Heart left ventricle (tissue), 13 donors: ENCODE measurements around the gene CAPRIN1.

Experiments
- CTCF ChIP-seq, 12 donors: fragments of 200-600 bp; sonication (generic) in 4 of 12; IDR thresholded peaks; one replicate each; pipeline versions ENCODE4 v1.5.0 to v1.8.0; 2018 to 2022; ENCODE audit warnings: antibody characterized with exemption in 12 of 12, mild to moderate bottlenecking in 5 of 12
- POLR2A ChIP-seq, 2 donors: fragments of 450-650 bp; IDR thresholded peaks; one replicate each; pipeline ENCODE4 v1.6.1; 2017; ENCODE audit warnings: antibody characterized with exemption in 2 of 2, mild to moderate bottlenecking in 2 of 2, moderate library complexity in 2 of 2
- donor health status: ischemic (EF 13 %, LVEDD 7.1; RV severe dilation, severe dysfunction).
- donor health status: DM: no; HTN: yes; CAD: no.
- donor health status: DM: no; HTN: no; CAD: no.
- donor health status: ischemic (EF 25% LVEDD 6.9; RV normal size, moderate dysfunction).
- donor health status: ischemic (EF 25% LVEDD 5.7; RV mildly dilated, moderate dysfunction).
- donor health status: ischemic (EF 35%, LVEDD 5.7; RV mildly dilated, moderate dysfunction).
- donor health status: nonischemic (EF 11% LVEDD 7.7; RV severe dilation, severe dysfunction).
- donor health status: DM: yes; HTN: yes; CAD: no.
- donor health status: PGD.
- donor health status: ischemic (EF 29% LVEDD 5.4; RV normal size, mild dysfunction).
- donor health status: nonischemic (EF 23%, LVEDD 6.1; RV moderate dilation, normal function).

DNA sequence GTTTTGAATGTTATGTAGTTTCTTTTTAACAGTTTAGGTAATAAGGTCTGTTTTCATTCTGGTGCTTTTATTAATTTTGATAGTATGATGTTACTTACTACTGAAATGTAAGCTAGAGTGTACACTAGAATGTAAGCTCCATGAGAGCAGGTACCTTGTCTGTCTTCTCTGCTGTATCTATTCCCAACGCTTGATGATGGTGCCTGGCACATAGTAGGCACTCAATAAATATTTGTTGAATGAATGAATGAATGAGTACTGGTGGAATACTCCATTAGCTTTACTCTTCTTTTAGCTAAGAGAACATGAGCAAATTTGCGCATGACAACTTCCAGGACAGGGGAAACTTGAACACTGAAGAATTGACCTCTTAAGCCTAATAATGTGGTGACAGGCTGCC, 47.3 kb downstream of the CAPRIN1 start:
- TF ChIP-seq CTCF (IDR thresholded peaks at IDR 0.05) (no peak), POLR2A (IDR thresholded peaks at IDR 0.05) (no peak)
